PC-3 (cell line): ENCODE measurements around the gene IMPA2. TPM values are rescaled to one million over a fixed set of nuclear protein-coding genes. Genes with fewer than 3 reads are reported as not detected.

Source experiments
- ATAC-seq: fragments of 200-7000 bp; cut with Tn5 transposase; 2 replicates; pipeline ENCODE4 v1.9.1; 2020; ENCODE audit warnings: mild to moderate bottlenecking, moderate library complexity
- BruUV-seq: library from RNA; stranded (reverse); fragments of 400-500 nt; replicated peaks from 2 replicates; lab custom pipeline; 2021; lab: Mats Ljungman, UMichigan
- CTCF ChIA-PET: fragments of 300-600 bp; sonication (Branson Sonifier 250); formaldehyde crosslinking; loops from one replicate; lab custom pipeline; 2022; ENCODE audit warnings: antibody characterized with exemption; lab: Charles Lee
- POLR2A ChIA-PET: fragments of 300-600 bp; sonication (Branson Sonifier 250); formaldehyde crosslinking; loops from one replicate; lab custom pipeline; 2022; ENCODE audit warnings: antibody characterized with exemption; ENCODE audit not compliant: unreplicated experiment; lab: Charles Lee
- DNase-seq: peaks from one replicate; pipeline ENCODE4 v3.0.0-alpha.2; 2015
- H2AFZ ChIP-seq: fragments of 300-600 bp; sonication (generic); 2 replicates; pipeline ENCODE4 v1.6.0; 2016; ENCODE audit warnings: antibody characterized with exemption, low read length
- H3F3A ChIP-seq: fragments of 300-600 bp; sonication (generic); one replicate; pipeline ENCODE4 v1.6.0; 2017; ENCODE audit warnings: antibody characterized with exemption, low read length, control low read depth, mild to moderate bottlenecking; ENCODE audit not compliant: unreplicated experiment
- H3K27ac ChIP-seq: fragments of 300-600 bp; sonication (generic); 2 replicates; pipeline ENCODE4 v1.5.1; 2016; ENCODE audit warnings: mild to moderate bottlenecking, low read length
- H3K27me3 ChIP-seq: fragments of 300-600 bp; sonication (generic); 2 replicates; pipeline ENCODE4 v1.6.1; 2016; ENCODE audit warnings: low read length, mixed read lengths
- H3K36me3 ChIP-seq: fragments of 300-600 bp; sonication (generic); 2 replicates; pipeline ENCODE4 v1.6.1; 2016; ENCODE audit warnings: low read depth, mixed run types, low read length, mixed read lengths
- H3K4me1 ChIP-seq: fragments of 300-600 bp; sonication (generic); 2 replicates; pipeline ENCODE4 v1.5.1; 2016; ENCODE audit warnings: low read length; ENCODE audit not compliant: insufficient read depth
- H3K4me2 ChIP-seq: fragments of 300-600 bp; sonication (generic); 2 replicates; pipeline ENCODE4 v1.6.0; 2016; ENCODE audit warnings: low read length
- H3K4me3 ChIP-seq: fragments of 300-600 bp; sonication (generic); 2 replicates; pipeline ENCODE4 v1.5.1; 2016; ENCODE audit warnings: mild to moderate bottlenecking, low read length, mixed read lengths
- H3K79me2 ChIP-seq: fragments of 300-600 bp; sonication (generic); 2 replicates; pipeline ENCODE4 v1.6.1; 2017; ENCODE audit warnings: low read length, mixed read lengths
- H3K9ac ChIP-seq: fragments of 300-600 bp; sonication (generic); 2 replicates; pipeline ENCODE4 v1.6.0; 2016; ENCODE audit warnings: mild to moderate bottlenecking, low read length
- H3K9me2 ChIP-seq: fragments of 300-600 bp; sonication (generic); replicated peaks from 2 replicates; pipeline ENCODE4 v1.6.1; 2016; ENCODE audit warnings: mixed run types, low read length, mixed read lengths
- H3K9me3 ChIP-seq: fragments of 300-600 bp; sonication (generic); 2 replicates; pipeline ENCODE4 v1.6.1; 2016; ENCODE audit warnings: low read length, mixed read lengths
- H4K20me1 ChIP-seq: fragments of 300-600 bp; sonication (generic); 2 replicates; pipeline ENCODE4 v1.6.1; 2016; ENCODE audit warnings: low read length, mixed read lengths
- EZH2 ChIP-seq: fragments of 300-600 bp; sonication (generic); IDR thresholded peaks from one replicate; pipeline ENCODE4 v1.6.1; 2017; ENCODE audit warnings: antibody characterized with exemption, mild to moderate bottlenecking, low read length; ENCODE audit not compliant: unreplicated experiment
- EZH2phosphoT487 ChIP-seq: fragments of 300-600 bp; sonication (generic); IDR thresholded peaks from 2 replicates; pipeline ENCODE4 v1.6.1; 2018; ENCODE audit warnings: mild to moderate bottlenecking, antibody characterized with exemption, low read length, borderline replicate concordance
- intact Hi-C: fragments of 100-400 bp; cut with micrococcal nuclease; formaldehyde crosslinking; loops from 2 replicates; pipeline ENCODE4 v1.9.0; 2023
- total RNA-seq: library from RNA; depleted of rRNA; stranded (reverse); fragments of >200 nt; gene quantifications from 2 replicates; pipeline ENCODE4 v1.2.3, GENCODE V29; 2014
- TF ChIP-seq, protein P1 (sequence below): fragments of 300-600 bp; sonication (generic); conservative IDR thresholded peaks from 2 replicates; pipeline ENCODE4 v1.5.1; 2017; ENCODE audit warnings: antibody characterized with exemption, low read depth, mild to moderate bottlenecking, low read length

IMPA2 gene
- total RNA-seq, 1 experiment from 2014 or later, result 38.2 TPM

DNA sequence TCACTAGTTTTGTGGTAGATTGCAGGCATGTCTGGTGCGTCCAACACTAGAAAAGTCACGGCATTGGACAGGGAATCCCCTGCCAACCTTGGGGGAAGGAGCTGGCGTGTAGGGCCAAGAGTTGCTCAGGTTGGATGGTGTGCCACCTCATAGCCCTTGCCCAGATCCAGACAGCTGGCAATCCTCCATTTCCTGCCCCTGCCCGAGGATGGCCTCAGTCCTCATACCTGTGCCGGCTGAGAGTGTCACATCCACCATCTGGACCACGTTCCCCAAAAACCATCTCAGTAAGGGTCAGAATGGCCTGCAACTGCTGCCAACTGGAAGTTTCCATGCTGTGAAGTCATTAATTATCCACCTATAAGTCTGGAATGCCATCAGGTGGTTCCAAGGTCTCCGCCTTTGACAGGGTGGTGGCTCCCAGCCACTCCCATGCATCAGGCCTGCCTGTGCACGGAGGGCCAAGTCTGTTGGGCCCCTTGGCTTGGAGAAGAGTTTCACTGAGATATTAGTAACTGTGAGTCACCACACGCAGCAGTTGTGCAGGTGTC is 55.0 kb downstream of the IMPA2 start:
- DNase-seq, result peak; percentile 25
- intact Hi-C loops, result loop anchor here (5.0 kb wide), 1 partner anchor 379 kb away; no protein-coding TSS in a partner anchor
- Histone ChIP-seq H3K27me3 (no peaks in the 10 kb centered on the region), H3K4me2 (no peak overlapping the region), H3K4me3 (no peak overlapping the region), H3K9me2 (no peaks in the 10 kb centered on the region), H3K4me1 (peaks cover 5% of the 10 kb centered on the region; the same call in 1 of the 2 replicates), H3K79me2 (no peaks in the 10 kb centered on the region), H3F3A (no peaks in the 10 kb centered on the region), H4K20me1 (no peaks in the 10 kb centered on the region), H3K36me3 (no peaks in the 10 kb centered on the region), H3K9ac (no peak overlapping the region), H3K9me3 (no peaks in the 10 kb centered on the region), H3K27ac (no peak overlapping the region), H2AFZ (no peak overlapping the region)
- POLR2A ChIA-PET, result no interaction called here
- CTCF ChIA-PET, result no interaction called here
- BruUV-seq, result no TSS peak
- ATAC-seq, result no peak
- TF ChIP-seq EZH2phosphoT487, result no peak
- no peak for TF ChIP-seq EZH2
- TF ChIP-seq, protein P1, sequence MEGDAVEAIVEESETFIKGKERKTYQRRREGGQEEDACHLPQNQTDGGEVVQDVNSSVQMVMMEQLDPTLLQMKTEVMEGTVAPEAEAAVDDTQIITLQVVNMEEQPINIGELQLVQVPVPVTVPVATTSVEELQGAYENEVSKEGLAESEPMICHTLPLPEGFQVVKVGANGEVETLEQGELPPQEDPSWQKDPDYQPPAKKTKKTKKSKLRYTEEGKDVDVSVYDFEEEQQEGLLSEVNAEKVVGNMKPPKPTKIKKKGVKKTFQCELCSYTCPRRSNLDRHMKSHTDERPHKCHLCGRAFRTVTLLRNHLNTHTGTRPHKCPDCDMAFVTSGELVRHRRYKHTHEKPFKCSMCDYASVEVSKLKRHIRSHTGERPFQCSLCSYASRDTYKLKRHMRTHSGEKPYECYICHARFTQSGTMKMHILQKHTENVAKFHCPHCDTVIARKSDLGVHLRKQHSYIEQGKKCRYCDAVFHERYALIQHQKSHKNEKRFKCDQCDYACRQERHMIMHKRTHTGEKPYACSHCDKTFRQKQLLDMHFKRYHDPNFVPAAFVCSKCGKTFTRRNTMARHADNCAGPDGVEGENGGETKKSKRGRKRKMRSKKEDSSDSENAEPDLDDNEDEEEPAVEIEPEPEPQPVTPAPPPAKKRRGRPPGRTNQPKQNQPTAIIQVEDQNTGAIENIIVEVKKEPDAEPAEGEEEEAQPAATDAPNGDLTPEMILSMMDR, result no peak

DNA sequence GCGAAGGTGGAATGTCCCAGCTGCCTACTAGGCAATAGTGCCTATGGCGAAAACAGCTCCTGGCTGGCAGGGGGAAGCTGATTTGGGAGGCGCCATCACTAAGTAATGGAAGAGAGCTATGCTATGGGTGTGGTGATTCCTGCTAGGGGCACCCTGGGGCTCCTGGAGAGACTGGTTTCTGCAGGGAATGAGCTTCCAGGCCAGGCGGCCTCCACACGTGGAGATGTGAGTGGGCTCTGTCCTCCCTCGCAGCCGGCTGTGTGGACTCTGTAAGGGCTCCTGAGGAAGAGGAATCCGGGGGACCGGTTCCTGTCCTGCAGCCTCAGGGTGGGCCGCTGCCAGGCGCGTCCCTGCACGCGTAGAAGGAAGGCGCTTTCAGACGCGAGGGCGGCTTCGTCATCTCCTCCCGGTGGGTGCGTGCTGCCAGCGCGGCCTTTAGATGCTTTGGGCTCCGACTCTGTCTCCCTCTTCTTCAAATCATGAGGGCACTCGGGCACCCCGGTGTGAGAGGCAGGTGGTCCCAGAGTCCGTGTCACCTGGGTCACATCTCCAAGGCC is 56.9 kb downstream of the IMPA2 start:
- Histone ChIP-seq H3K27me3 (no peaks in the 10 kb centered on the region), H3K27ac (no peak overlapping the region), H3K9me2 (no peaks in the 10 kb centered on the region), H3F3A (no peaks in the 10 kb centered on the region), H3K79me2 (no peaks in the 10 kb centered on the region), H4K20me1 (no peaks in the 10 kb centered on the region), H3K9ac (peak overlapping the region; percentile 80), H3K4me2 (peak overlapping the region; percentile 96), H3K4me1 (peaks cover 13% of the 10 kb centered on the region; the same call in 1 of the 2 replicates), H3K36me3 (no peaks in the 10 kb centered on the region), H2AFZ (peak overlapping the region; percentile 97), H3K9me3 (no peaks in the 10 kb centered on the region), H3K4me3 (peak overlapping the region; percentile 74; the same call in 1 of the 2 replicates)
- DNase-seq (no peak), ATAC-seq (no peak)
- intact Hi-C loops, result loop anchor here (2.0 to 5.0 kb wide), 2 partner anchors 305 to 381 kb away; no protein-coding TSS in a partner anchor
- ChIA-PET POLR2A (no interaction called here), CTCF (interaction anchor here (0.6 to 1.6 kb wide), 5 partner anchors 33 to 103 kb away, joined by 4 to 36 read pairs (median 13); partner anchors contain the start of gene IMPA2)
- BruUV-seq, result no TSS peak
- TF ChIP-seq, protein P1, result no peak
- TF ChIP-seq EZH2phosphoT487 (no peak), EZH2 (no peak)
